ENCODE measurements around the gene KCNJ16. TPM values are rescaled to one million over a fixed set of nuclear protein-coding genes. Genes with fewer than 3 reads are reported as not detected.
"Not testable (repeated sequence)": the region's sequence is repeated elsewhere in the genome, so short reads cannot be mapped to it uniquely, and the experiment has no call there.

The KCNJ16 gene
- total RNA-seq, 1 experiment from 2014 or later = not detected

DNA sequence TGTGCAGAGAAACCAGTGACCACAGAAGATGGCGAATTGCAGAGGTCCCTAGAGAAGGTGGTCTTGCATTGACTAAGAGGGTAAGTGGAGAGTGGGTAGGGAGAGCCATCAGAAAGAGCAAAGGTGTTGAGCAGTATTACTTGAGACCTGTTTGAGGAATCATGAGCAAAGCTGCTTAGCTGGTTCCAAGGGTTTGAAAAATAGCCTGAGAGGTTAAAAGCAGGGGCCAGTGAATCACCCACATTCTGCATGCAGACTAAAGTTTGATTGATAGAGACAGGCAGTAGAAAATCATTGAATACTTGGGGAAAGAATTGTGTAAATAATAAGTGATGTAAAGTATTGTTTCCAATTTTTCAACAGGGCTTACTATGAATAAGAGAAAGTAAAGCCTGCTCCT lies 34.0 kb upstream of the KCNJ16 start:
- Histone ChIP-seq H3K9me2 (replicated peaks; ENCODE audit: low read length) (no peaks in the 10 kb centered on the region), H3K4me2 (ENCODE audit: low read length) (no peak overlapping the region), H3K36me3 (ENCODE audit: low read depth, low read length) (no peaks in the 10 kb centered on the region), H3K27ac (ENCODE audit: low read length) (no peak overlapping the region), H3K4me1 (ENCODE audit: insufficient read depth, low read length) (peaks cover 9% of the 10 kb centered on the region; the same call in 1 of the 2 replicates), H3K79me2 (ENCODE audit: low read length) (no peaks in the 10 kb centered on the region), H3K4me3 (ENCODE audit: low read length) (no peak overlapping the region), H3K27me3 (ENCODE audit: low read length) (no peaks in the 10 kb centered on the region), H3K9me3 (ENCODE audit: low read length) (no peaks in the 10 kb centered on the region), H3F3A (ENCODE audit: low read length, unreplicated experiment) (no peaks in the 10 kb centered on the region), H2AFZ (ENCODE audit: low read length) (no peak overlapping the region), H3K9ac (ENCODE audit: low read length) (no peak overlapping the region), H4K20me1 (ENCODE audit: low read length) (no peaks in the 10 kb centered on the region)
- CTCF ChIA-PET = no interaction called here
- ATAC-seq (no peak), DNase-seq (no peak)
- intact Hi-C loops (cut with micrococcal nuclease) = no loop called here
- POLR2A ChIA-PET (ENCODE audit: unreplicated experiment) = no interaction called here
- no TSS peak for BruUV-seq (replicated peaks)
- no peak for TF ChIP-seq EZH2 (IDR thresholded peaks at IDR 0.05; ENCODE audit: low read length, unreplicated experiment)
- no peak for TF ChIP-seq EZH2phosphoT487 (IDR thresholded peaks at IDR 0.05; ENCODE audit: borderline replicate concordance, low read length)
- TF ChIP-seq, protein P1, sequence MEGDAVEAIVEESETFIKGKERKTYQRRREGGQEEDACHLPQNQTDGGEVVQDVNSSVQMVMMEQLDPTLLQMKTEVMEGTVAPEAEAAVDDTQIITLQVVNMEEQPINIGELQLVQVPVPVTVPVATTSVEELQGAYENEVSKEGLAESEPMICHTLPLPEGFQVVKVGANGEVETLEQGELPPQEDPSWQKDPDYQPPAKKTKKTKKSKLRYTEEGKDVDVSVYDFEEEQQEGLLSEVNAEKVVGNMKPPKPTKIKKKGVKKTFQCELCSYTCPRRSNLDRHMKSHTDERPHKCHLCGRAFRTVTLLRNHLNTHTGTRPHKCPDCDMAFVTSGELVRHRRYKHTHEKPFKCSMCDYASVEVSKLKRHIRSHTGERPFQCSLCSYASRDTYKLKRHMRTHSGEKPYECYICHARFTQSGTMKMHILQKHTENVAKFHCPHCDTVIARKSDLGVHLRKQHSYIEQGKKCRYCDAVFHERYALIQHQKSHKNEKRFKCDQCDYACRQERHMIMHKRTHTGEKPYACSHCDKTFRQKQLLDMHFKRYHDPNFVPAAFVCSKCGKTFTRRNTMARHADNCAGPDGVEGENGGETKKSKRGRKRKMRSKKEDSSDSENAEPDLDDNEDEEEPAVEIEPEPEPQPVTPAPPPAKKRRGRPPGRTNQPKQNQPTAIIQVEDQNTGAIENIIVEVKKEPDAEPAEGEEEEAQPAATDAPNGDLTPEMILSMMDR (conservative IDR thresholded peaks at IDR 0.05; ENCODE audit: low read depth, low read length) = no peak

DNA sequence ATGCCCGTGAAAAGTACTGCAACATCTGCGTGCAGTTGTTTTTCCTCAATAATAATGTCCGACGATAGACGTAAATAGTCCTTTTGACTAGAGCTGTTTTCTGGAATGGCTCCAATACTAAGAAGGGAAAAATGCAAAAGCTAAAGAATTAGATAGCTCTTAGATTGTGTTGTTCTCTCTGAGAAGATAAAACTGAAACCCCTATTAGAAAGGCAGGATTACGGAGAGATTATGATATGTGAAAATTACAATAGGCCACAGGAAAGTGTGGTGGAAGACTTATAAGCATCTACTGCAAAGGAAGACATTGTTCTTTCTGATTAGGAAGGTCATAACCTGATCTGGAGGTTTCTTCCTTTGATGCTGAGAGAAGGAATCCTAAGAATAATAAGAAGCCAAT lies 33.5 kb upstream of the KCNJ16 start:
- no peaks in the 10 kb centered on the region for H3F3A ChIP-seq (ENCODE audit: low read length, unreplicated experiment)
- no peak for ATAC-seq
- H3K27ac ChIP-seq (ENCODE audit: low read length) = no peak overlapping the region
- no peaks in the 10 kb centered on the region for H3K36me3 ChIP-seq (ENCODE audit: low read depth, low read length)
- H3K4me1 ChIP-seq (ENCODE audit: insufficient read depth, low read length) = peaks cover 9% of the 10 kb centered on the region; the same call in 1 of the 2 replicates
- ChIA-PET CTCF (no interaction called here), POLR2A (ENCODE audit: unreplicated experiment) (no interaction called here)
- TF ChIP-seq EZH2 (IDR thresholded peaks at IDR 0.05; ENCODE audit: low read length, unreplicated experiment) (no peak), EZH2phosphoT487 (IDR thresholded peaks at IDR 0.05; ENCODE audit: borderline replicate concordance, low read length) (no peak)
- TF ChIP-seq, protein P1 (conservative IDR thresholded peaks at IDR 0.05; ENCODE audit: low read depth, low read length) = no peak
- no peaks in the 10 kb centered on the region for H3K9me3 ChIP-seq (ENCODE audit: low read length)
- H3K9ac ChIP-seq (ENCODE audit: low read length) = no peak overlapping the region
- H3K4me3 ChIP-seq (ENCODE audit: low read length) = no peak overlapping the region
- no TSS peak for BruUV-seq (replicated peaks)
- intact Hi-C loops (cut with micrococcal nuclease) = no loop called here
- DNase-seq = no peak
- H3K9me2 ChIP-seq (replicated peaks; ENCODE audit: low read length) = no peaks in the 10 kb centered on the region
- no peak overlapping the region for H3K4me2 ChIP-seq (ENCODE audit: low read length)
- H2AFZ ChIP-seq (ENCODE audit: low read length) = no peak overlapping the region
- H3K79me2 ChIP-seq (ENCODE audit: low read length) = no peaks in the 10 kb centered on the region
- H3K27me3 ChIP-seq (ENCODE audit: low read length) = no peaks in the 10 kb centered on the region
- H4K20me1 ChIP-seq (ENCODE audit: low read length) = no peaks in the 10 kb centered on the region

DNA sequence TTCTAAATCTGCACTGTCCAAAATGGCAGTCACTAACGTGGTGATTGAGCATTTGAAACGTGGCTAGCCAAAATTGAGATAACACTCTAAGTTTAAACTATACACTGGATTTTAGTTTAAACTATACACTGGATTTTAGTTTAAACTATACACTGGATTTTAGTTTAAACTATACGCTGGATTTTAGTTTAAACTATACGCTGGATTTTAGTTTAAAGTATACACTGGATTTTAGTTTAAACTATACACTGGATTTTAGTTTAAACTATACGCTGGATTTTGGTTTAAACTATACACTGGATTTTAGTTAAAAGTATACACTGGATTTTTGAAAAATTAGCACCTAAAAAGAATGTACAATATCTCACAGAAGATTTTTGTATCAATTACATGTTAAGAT lies 29.2 kb upstream of the KCNJ16 start:
- H3K27me3 ChIP-seq (ENCODE audit: low read length); CTCF ChIA-PET; H3K27ac ChIP-seq (ENCODE audit: low read length); BruUV-seq (replicated peaks); POLR2A ChIA-PET (ENCODE audit: unreplicated experiment); DNase-seq; H4K20me1 ChIP-seq (ENCODE audit: low read length); H3K4me2 ChIP-seq (ENCODE audit: low read length); H3K36me3 ChIP-seq (ENCODE audit: low read depth, low read length); H3F3A ChIP-seq (ENCODE audit: low read length, unreplicated experiment); ATAC-seq; H3K4me1 ChIP-seq (ENCODE audit: insufficient read depth, low read length); H3K4me3 ChIP-seq (ENCODE audit: low read length); H3K9ac ChIP-seq (ENCODE audit: low read length); H2AFZ ChIP-seq (ENCODE audit: low read length); H3K9me2 ChIP-seq (replicated peaks; ENCODE audit: low read length); H3K9me3 ChIP-seq (ENCODE audit: low read length); H3K79me2 ChIP-seq (ENCODE audit: low read length): not testable (repeated sequence)
- intact Hi-C loops (cut with micrococcal nuclease) = loop anchor here (5.0 kb wide), 1 partner anchor 38 kb away; no protein-coding TSS in a partner anchor
